ENCODE results near the gene DAB1. TPM values are rescaled to one million over a fixed set of nuclear protein-coding genes. Genes with fewer than 3 reads are reported as not detected.

The DAB1 gene
- total RNA-seq, 1 donor from 2014 or later, result not detected

DNA sequence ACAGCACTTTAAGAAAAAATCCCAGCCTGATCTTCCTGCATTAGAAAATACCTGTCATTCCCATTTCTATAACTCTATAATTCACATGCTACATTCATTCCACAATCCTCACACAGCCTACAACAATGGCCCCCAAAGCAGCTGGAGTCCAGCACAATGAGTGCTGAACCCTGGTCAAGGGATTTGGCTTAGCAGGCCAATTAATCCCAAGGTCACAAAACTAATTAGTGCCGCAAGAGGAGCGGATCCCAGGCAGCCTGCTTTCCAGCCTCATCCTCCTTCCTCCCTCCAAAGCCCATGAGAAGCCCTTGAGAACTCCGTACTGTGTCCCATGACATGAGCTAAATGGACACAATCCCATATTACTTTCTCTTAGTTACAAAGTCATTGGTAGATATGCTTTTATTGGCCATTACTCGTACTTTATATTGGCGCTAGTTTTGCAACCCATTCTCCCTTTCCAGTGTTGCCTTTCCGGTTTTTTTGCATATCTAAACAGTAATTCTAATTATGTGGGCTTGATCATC lies 94.8 kb downstream of the DAB1 start:
- H3K4me1 Mint-ChIP-seq (ENCODE audit: low read depth), result no peaks in the 10 kb centered on the region
- H3K9me3 Mint-ChIP-seq (ENCODE audit: low read depth), result peaks cover 3% of the 10 kb centered on the region
- TF ChIP-seq, protein P1, sequence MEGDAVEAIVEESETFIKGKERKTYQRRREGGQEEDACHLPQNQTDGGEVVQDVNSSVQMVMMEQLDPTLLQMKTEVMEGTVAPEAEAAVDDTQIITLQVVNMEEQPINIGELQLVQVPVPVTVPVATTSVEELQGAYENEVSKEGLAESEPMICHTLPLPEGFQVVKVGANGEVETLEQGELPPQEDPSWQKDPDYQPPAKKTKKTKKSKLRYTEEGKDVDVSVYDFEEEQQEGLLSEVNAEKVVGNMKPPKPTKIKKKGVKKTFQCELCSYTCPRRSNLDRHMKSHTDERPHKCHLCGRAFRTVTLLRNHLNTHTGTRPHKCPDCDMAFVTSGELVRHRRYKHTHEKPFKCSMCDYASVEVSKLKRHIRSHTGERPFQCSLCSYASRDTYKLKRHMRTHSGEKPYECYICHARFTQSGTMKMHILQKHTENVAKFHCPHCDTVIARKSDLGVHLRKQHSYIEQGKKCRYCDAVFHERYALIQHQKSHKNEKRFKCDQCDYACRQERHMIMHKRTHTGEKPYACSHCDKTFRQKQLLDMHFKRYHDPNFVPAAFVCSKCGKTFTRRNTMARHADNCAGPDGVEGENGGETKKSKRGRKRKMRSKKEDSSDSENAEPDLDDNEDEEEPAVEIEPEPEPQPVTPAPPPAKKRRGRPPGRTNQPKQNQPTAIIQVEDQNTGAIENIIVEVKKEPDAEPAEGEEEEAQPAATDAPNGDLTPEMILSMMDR (IDR thresholded peaks at IDR 0.05), result no peak
- DNase-seq (ENCODE audit: low spot score), result no peak
- H3K27me3 Mint-ChIP-seq (ENCODE audit: low read depth), result peaks cover 12% of the 10 kb centered on the region
- no peak overlapping the region for H3K27ac Mint-ChIP-seq (ENCODE audit: unreplicated experiment)
- no peaks in the 10 kb centered on the region for H3K36me3 Mint-ChIP-seq (ENCODE audit: low read depth)
- H3K4me3 Mint-ChIP-seq (ENCODE audit: unreplicated experiment), result no peak overlapping the region

DNA sequence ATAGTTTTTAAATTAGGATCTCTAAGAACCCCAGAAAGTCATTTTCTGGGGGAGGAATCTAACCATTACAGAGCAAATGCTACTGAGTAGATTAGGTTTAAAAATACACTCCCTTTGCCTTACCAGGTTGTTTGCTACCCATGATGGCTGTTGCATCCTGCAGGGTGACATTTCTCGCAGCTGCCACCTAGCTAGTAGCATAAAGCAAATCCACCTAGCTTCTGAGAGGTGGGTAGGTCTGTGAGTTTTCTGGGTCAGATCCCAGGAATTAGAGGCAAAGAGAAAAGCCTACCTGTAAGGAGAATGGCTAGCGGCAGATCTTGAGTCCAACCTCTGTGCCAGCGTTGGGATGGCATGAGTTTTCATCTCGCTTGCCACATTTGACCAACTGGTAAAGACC lies 95.9 kb downstream of the DAB1 start:
- Mint-ChIP-seq H3K4me3 (ENCODE audit: unreplicated experiment) (no peak overlapping the region), H3K27me3 (ENCODE audit: low read depth) (peaks cover 12% of the 10 kb centered on the region), H3K4me1 (ENCODE audit: low read depth) (no peaks in the 10 kb centered on the region), H3K36me3 (ENCODE audit: low read depth) (no peaks in the 10 kb centered on the region), H3K27ac (ENCODE audit: unreplicated experiment) (no peak overlapping the region), H3K9me3 (ENCODE audit: low read depth) (peaks cover 3% of the 10 kb centered on the region)
- no peak for DNase-seq (ENCODE audit: low spot score)
- TF ChIP-seq, protein P1 (IDR thresholded peaks at IDR 0.05), result no peak

DNA sequence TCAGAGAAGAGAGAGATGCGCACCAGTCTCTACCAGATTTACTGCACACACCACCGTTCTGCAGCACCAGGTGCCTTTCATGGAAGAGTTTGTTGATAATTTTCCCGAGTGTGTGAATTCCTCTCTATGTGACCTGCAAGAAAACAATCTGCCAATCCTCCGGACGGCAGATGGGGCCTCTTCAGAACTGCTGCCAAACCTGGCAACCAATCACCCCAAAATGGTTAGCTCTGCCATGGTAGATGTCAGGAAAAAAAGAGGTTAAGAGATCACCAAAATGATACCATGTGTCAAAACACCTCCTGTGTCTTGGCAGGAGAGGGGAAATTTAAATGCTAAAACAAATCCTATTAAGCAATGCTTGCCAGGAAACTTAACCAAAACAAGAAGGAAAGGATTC lies 96.5 kb downstream of the DAB1 start:
- no peaks in the 10 kb centered on the region for H3K4me1 Mint-ChIP-seq (ENCODE audit: low read depth)

DNA sequence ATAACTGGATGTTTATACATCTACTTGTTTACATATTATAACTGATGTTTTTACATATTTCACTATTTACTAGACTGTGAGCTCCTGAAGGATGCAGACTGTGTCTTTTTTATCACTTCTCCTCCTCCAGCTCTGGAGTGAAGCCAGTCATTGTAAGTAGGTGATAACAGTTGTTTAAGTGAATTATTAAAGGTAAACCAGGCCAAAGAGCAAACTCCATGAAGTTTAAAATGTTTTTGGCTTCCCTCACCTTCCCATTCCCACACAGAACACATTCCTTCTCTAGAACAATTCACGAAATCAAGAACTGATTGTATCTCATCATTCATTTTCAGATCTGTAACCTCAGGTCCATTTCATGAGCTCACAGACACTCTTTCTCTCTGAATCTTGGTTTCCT lies 98.3 kb downstream of the DAB1 start:
- no peak overlapping the region for H3K27ac Mint-ChIP-seq (ENCODE audit: unreplicated experiment)
- no peaks in the 10 kb centered on the region for H3K9me3 Mint-ChIP-seq (ENCODE audit: low read depth)
- H3K4me3 Mint-ChIP-seq (ENCODE audit: unreplicated experiment), result no peak overlapping the region
- H3K36me3 Mint-ChIP-seq (ENCODE audit: low read depth), result no peaks in the 10 kb centered on the region
- H3K4me1 Mint-ChIP-seq (ENCODE audit: low read depth), result no peaks in the 10 kb centered on the region
- peaks cover 9% of the 10 kb centered on the region for H3K27me3 Mint-ChIP-seq (ENCODE audit: low read depth)
- TF ChIP-seq, protein P1 (IDR thresholded peaks at IDR 0.05), result no peak
- DNase-seq (ENCODE audit: low spot score), result no peak

More for the DNA sequence above, 96.5 kb downstream of the DAB1 start:
- TF ChIP-seq, protein P1 (IDR thresholded peaks at IDR 0.05), result no peak
- H3K27ac Mint-ChIP-seq (ENCODE audit: unreplicated experiment), result no peak overlapping the region
- no peak overlapping the region for H3K4me3 Mint-ChIP-seq (ENCODE audit: unreplicated experiment)
- H3K27me3 Mint-ChIP-seq (ENCODE audit: low read depth), result peaks cover 12% of the 10 kb centered on the region
- H3K9me3 Mint-ChIP-seq (ENCODE audit: low read depth), result peaks cover 3% of the 10 kb centered on the region
- H3K36me3 Mint-ChIP-seq (ENCODE audit: low read depth), result no peaks in the 10 kb centered on the region
- no peak for DNase-seq (ENCODE audit: low spot score)

DNA sequence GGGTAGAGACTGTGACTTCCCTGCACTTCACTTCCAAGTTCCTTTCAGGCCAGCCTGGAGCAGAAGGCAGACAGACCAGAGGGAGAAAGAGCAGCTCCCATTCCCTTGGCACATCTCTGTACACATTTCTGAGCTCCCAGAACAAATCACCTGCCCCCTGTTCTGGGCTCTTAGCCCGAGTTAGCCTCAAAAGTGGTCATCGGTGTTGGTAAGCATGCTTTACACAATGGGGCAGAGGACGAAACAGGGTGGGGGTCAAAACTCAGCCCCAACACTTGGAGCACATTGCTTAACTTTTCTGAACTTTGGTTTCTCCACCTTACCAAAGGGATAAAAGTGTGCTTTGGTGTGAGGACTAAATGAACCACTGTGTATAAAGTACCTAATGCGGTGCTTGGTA lies 98.7 kb downstream of the DAB1 start:
- Mint-ChIP-seq H3K4me1 (ENCODE audit: low read depth) (no peaks in the 10 kb centered on the region), H3K36me3 (ENCODE audit: low read depth) (no peaks in the 10 kb centered on the region), H3K4me3 (ENCODE audit: unreplicated experiment) (no peak overlapping the region), H3K27me3 (ENCODE audit: low read depth) (peaks cover 9% of the 10 kb centered on the region), H3K9me3 (ENCODE audit: low read depth) (no peaks in the 10 kb centered on the region), H3K27ac (ENCODE audit: unreplicated experiment) (no peak overlapping the region)
- DNase-seq (ENCODE audit: low spot score), result no peak
- TF ChIP-seq, protein P1 (IDR thresholded peaks at IDR 0.05), result no peak
